Right lobe of liver (tissue), 4 donors: Measurements from ENCODE around the gene SENP8.

ENCODE experiments used
- POLR2A ChIP-seq: fragments of 450-650 bp; IDR thresholded peaks from one replicate; pipeline ENCODE4 v1.6.1; 2017; ENCODE audit warnings: antibody characterized with exemption, mild to moderate bottlenecking
- TF ChIP-seq, protein P1 (sequence below), 4 donors: fragments of 200-600 bp in 3 of 4; fragments of 450-650 bp in 1 of 4; IDR thresholded peaks; one replicate each; pipeline versions ENCODE4 v1.5.1 to v1.8.0; 2016 to 2022; ENCODE audit warnings: antibody characterized with exemption in 4 of 4, mild to moderate bottlenecking in 2 of 4
- donor health status: DM: no; HTN: no; CAD: no.
- donor health status: DM: no; HTN: no; CAD: no.
- donor health status: DM: no; HTN: yes; CAD: no.

DNA sequence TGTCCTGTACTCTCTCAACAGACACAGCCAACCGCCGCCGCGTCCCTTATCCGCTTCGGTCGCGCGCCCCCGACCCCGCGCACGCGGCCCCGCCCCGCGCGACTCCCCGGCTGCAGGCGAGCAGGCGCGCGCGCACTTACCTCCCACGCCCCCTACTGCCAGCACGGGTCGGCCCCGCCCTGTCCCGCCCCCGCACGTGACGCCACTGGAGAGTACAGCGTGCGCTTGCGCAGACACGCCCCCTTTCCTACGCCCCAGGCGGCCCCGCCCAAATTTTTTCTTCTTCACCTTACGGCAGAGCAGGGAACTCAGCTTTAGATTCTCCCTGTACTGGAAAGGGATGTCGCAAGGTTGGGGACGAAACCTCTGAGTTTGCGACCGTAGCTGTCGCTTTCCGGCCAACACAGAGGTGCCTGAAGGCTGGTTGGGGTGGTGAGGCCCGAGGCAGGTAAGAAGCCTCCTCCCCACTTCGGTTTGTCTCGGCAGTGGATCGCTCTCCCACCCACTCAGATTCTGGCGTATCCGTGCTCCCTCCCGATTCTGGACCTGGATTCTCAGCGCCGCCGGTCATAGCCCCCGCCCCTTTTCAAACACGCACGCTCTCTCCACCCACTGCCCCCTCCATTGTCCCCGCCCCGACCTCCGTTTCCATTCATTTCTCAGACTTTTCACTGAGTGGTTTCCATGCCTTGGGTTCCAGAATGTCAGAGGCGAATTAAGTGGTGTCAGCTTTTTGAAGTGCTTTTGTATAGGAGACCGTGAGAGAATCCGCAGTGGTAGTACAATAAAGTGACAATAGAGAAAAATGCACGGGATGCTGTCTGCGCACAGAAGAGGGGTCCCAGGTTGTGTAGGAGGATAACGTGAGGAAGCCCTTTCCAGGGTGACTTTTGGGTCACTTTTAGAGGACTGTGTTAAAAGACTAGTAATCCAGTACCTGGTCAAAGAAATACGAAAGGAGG is at the start of gene SENP8, which contains the start of gene MYO9A:
- TF ChIP-seq, protein P1, sequence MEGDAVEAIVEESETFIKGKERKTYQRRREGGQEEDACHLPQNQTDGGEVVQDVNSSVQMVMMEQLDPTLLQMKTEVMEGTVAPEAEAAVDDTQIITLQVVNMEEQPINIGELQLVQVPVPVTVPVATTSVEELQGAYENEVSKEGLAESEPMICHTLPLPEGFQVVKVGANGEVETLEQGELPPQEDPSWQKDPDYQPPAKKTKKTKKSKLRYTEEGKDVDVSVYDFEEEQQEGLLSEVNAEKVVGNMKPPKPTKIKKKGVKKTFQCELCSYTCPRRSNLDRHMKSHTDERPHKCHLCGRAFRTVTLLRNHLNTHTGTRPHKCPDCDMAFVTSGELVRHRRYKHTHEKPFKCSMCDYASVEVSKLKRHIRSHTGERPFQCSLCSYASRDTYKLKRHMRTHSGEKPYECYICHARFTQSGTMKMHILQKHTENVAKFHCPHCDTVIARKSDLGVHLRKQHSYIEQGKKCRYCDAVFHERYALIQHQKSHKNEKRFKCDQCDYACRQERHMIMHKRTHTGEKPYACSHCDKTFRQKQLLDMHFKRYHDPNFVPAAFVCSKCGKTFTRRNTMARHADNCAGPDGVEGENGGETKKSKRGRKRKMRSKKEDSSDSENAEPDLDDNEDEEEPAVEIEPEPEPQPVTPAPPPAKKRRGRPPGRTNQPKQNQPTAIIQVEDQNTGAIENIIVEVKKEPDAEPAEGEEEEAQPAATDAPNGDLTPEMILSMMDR (IDR thresholded peaks at IDR 0.05): peak in 2 of 4 donors; percentile 22 to 40
- no peak for TF ChIP-seq POLR2A
